ENCODE data around the gene POLR3A.

POLR3A gene

DNA sequence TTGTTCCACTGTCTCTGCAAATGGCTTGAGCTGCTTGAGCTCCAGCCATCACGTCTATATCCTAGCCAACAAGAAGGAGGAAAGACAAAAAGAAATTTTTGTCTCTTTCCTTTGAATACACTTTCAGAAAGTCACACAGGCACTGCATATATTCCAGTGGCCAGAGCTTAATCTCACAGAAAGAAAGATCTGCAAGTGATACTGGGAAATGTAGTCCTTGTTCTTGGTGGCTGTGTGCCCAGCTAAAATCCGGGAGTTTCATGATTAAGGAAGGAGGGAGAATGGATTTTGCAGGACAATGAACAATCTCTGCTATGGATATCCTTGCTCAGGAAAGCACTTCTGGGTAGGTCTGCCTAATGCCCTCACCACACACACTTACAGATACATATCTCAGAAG, 83.2 kb downstream of the POLR3A start:
- DNase-seq (ENCODE audit: insufficient read length, low spot score), result no peak
- TF ChIP-seq, protein P1, sequence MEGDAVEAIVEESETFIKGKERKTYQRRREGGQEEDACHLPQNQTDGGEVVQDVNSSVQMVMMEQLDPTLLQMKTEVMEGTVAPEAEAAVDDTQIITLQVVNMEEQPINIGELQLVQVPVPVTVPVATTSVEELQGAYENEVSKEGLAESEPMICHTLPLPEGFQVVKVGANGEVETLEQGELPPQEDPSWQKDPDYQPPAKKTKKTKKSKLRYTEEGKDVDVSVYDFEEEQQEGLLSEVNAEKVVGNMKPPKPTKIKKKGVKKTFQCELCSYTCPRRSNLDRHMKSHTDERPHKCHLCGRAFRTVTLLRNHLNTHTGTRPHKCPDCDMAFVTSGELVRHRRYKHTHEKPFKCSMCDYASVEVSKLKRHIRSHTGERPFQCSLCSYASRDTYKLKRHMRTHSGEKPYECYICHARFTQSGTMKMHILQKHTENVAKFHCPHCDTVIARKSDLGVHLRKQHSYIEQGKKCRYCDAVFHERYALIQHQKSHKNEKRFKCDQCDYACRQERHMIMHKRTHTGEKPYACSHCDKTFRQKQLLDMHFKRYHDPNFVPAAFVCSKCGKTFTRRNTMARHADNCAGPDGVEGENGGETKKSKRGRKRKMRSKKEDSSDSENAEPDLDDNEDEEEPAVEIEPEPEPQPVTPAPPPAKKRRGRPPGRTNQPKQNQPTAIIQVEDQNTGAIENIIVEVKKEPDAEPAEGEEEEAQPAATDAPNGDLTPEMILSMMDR (IDR thresholded peaks at IDR 0.05; ENCODE audit: insufficient read depth, missing control alignments), result no peak
- FAIRE-seq, result no peak

DNA sequence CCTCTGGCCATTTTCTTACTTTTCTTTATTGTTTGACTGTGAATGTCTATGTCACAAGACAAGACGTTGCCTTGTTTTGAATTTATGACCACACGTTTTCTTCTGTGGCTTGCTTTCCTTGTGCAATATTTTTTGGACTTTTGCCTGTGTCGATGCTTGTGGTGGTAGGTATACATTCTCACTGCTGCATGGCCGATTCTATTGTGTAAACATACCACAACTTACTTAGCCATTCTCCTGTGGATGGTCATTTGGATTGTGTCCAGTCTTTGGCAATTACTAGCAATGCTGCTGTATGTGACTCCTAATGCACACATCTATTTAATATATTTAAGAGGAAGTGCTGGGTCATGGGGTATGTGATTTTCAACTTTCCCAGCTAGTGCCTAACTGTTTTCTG, 84.8 kb downstream of the POLR3A start:
- no peak for FAIRE-seq
- no peak for DNase-seq (ENCODE audit: insufficient read length, low spot score)
- TF ChIP-seq, protein P1 (IDR thresholded peaks at IDR 0.05; ENCODE audit: insufficient read depth, missing control alignments), result no peak

DNA sequence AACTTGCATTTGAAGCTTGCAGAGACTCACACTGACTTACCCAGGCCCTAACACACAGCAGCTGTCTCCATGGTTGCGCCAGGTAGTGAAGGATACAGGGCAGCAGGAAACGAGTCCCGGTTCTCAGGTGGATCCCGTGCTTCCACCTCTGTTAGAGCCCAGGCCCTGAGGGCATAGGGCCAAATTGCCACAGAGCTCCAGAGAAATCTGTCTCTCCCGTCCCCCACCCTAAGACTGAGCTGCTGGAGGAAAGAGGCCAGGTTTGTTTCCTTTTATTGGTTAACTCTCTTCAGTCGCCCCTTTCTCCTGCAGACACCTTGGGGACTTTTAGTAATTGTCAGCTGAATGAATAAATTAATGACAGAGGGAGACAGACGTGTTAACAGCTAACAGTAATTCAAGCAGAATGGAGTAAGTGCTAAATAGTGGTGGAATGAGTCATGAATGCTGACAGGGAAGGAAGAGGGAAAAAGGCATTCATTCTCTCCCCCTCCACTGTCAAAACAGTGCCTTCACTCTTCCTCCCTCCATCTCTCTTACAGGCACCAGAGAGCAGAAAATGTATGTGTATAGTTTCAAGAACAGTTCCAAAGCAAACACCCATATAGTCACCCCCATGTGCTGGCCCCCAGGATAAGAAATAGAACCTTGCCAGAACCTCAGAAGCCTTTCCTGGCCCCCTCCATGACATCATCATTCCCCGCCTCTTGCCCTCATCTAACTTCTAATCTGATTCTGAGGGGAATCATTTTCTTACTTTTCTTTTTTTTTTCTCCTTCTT, 86.0 kb downstream of the POLR3A start:
- FAIRE-seq (no peak), DNase-seq (ENCODE audit: insufficient read length, low spot score) (no peak)
- TF ChIP-seq, protein P1 (IDR thresholded peaks at IDR 0.05; ENCODE audit: insufficient read depth, missing control alignments), result no peak

DNA sequence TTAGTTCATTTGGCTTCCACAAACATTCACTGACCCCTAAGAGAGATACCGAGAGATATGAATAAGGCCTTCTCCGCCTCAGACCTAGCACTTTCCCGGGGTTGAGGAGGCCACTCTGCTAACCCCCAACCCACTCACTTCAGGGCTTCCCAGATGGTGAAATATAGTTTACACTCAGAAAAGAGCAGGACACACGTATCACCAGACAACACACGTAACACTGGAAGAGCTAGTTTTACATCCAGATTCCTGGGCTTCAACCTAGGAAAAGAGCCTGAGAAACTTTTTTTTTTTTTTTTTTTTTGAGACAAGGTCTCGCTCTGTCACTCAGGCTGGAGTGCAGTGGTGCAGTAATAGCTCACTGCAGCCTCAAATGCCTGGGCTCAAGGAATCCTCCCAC, 87.5 kb downstream of the POLR3A start:
- DNase-seq (ENCODE audit: insufficient read length, low spot score) (no peak), FAIRE-seq (no peak)
- TF ChIP-seq, protein P1 (IDR thresholded peaks at IDR 0.05; ENCODE audit: insufficient read depth, missing control alignments), result no peak

DNA sequence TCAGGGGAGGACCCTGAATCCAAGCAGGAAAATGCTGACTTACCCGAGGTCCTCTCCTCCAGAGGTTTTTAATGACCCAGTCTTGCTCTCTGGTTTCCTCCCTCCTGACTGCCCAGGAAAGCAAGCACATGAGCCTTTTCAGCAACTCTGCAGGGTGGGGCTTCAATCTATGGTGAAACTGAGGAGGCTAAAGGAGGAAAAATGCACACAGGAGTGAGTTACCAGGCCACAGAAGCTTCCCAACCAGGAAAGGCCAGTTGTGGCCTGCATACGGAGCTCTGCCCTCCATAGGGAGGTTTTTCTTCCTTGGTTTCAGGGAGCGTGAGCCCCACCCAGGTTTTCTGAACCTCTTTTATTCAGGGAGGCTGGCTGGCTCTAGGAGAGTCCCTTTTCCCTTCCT, 88.7 kb downstream of the POLR3A start:
- FAIRE-seq (no peak), DNase-seq (ENCODE audit: insufficient read length, low spot score) (no peak)
- TF ChIP-seq, protein P1 (IDR thresholded peaks at IDR 0.05; ENCODE audit: insufficient read depth, missing control alignments), result no peak

DNA sequence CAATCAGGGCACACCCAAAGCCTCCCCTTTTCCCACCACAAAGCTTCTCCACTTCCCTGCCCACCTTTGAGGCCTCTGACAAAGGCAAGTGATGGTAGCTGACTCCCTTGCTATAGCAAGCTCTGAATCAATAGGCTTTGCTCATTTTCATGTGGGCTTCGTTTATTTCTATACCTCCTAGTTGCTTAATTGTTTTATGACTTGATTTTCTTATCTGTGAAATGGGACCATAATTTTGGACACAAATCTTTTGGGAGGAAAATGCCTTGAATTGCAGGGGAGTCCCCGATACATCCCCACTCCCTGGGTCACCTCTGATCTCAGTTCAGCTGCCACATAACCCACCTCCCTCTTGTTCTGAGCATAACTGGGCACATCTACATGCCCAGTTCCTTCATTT, 89.1 kb downstream of the POLR3A start:
- TF ChIP-seq, protein P1 (IDR thresholded peaks at IDR 0.05; ENCODE audit: insufficient read depth, missing control alignments), result no peak
- DNase-seq (ENCODE audit: insufficient read length, low spot score), result no peak
- FAIRE-seq, result no peak

DNA sequence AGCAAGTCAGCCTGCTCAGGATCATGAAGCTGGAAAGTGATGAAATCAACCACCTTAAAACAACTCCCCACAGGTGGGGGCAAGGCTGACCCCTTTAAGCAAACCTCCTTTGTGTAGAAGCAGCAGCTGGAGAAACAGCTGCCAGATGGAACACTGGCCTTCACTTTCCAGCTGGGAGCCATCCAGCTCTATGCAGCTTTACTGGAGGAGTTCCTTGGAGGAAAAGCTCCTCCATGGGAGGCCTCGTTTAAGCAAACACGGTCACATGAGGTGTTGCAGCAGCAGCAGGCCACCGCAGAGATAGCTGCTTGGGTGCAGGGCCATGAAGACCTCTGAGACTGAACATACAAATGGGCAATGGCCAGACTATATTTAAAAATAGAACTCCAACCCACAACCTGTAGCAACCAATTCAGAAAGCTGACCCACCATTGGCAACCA, 89.7 kb downstream of the POLR3A start:
- TF ChIP-seq, protein P1 (IDR thresholded peaks at IDR 0.05; ENCODE audit: insufficient read depth, missing control alignments), result no peak
- DNase-seq (ENCODE audit: insufficient read length, low spot score) (no peak), FAIRE-seq (no peak)
